SU-DHL-6 (cell line): ENCODE results near the gene HOXB6.

Experiments
- CTCF ChIP-seq: fragments of 200-600 bp; sonication (generic); IDR thresholded peaks from one replicate; pipeline ENCODE4 v1.5.1; 2017; ENCODE audit warnings: antibody characterized with exemption, mild to moderate bottlenecking, low read length, moderate library complexity; ENCODE audit not compliant: insufficient read depth, poor library complexity, severe bottlenecking
- EZH2phosphoT487 ChIP-seq: fragments of 200-600 bp; sonication (generic), shearing (Covaris generic); conservative IDR thresholded peaks from 2 replicates; pipeline ENCODE4 v1.6.1; 2018; ENCODE audit warnings: mild to moderate bottlenecking, antibody characterized with exemption, low read length, moderate library complexity, mixed read lengths

DNA sequence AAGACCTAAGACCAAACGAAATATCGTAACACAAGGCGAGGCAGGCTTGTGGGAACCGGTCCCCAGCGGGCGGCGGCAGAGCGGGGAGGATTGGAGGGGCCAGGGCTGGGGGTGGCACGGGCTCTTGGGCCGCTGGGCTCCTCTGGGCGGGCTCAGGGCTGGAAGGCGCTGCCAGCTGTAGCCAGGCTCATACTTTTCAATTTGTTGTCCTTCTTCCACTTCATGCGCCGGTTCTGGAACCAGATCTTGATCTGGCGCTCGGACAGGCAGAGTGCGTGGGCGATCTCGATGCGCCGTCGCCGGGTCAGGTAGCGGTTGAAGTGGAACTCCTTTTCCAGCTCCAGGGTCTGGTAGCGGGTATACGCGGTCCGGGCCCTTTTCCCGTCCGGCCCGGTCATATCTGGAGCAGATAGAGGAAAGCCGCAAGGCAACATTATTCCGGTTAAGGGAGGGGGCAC, 12.7 kb downstream of the HOXB6 start:
- no peak for TF ChIP-seq CTCF
- no peak for TF ChIP-seq EZH2phosphoT487
